Mesothelial cell of epicardium (in vitro differentiated cells): ENCODE results near the gene RHOU. TPM values are rescaled to one million over a fixed set of nuclear protein-coding genes. Genes with fewer than 3 reads are reported as not detected.

Experiments
- DNase-seq, 2 experiments: peaks; one replicate each; pipeline ENCODE4 v3.0.0; 2021; ENCODE audit warnings: low spot score in 2 of 2; ENCODE audit not compliant: unreplicated experiment in 2 of 2
- H3K27ac Mint-ChIP-seq: 2 replicates; pipeline ENCODE4 v1.8.0; 2021; ENCODE audit warnings: mixed read lengths
- H3K27me3 Mint-ChIP-seq: 2 replicates; pipeline ENCODE4 v1.8.0; 2021; ENCODE audit warnings: low read depth, mixed read lengths
- H3K36me3 Mint-ChIP-seq: 2 replicates; pipeline ENCODE4 v1.8.0; 2021; ENCODE audit warnings: mixed read lengths
- H3K4me1 Mint-ChIP-seq: 2 replicates; pipeline ENCODE4 v1.8.0; 2021; ENCODE audit warnings: mixed read lengths
- H3K4me3 Mint-ChIP-seq: 2 replicates; pipeline ENCODE4 v1.8.0; 2021; ENCODE audit warnings: mild to moderate bottlenecking, moderate library complexity, mixed read lengths
- H3K9me3 Mint-ChIP-seq: 2 replicates; pipeline ENCODE4 v1.8.0; 2021; ENCODE audit warnings: mixed read lengths
- total RNA-seq: library from RNA; stranded (reverse); gene quantifications from 3 replicates; pipeline ENCODE4 v1.2.1, GENCODE V29; 2021
- TF ChIP-seq, protein P1 (sequence below): fragments of 200-600 bp; sonication (generic); IDR thresholded peaks from one replicate; pipeline ENCODE4 v1.5.0; 2021; ENCODE audit warnings: antibody characterized with exemption; ENCODE audit not compliant: unreplicated experiment

RHOU gene
- total RNA-seq, 1 donor from 2014 or later = 39.8 TPM

DNA sequence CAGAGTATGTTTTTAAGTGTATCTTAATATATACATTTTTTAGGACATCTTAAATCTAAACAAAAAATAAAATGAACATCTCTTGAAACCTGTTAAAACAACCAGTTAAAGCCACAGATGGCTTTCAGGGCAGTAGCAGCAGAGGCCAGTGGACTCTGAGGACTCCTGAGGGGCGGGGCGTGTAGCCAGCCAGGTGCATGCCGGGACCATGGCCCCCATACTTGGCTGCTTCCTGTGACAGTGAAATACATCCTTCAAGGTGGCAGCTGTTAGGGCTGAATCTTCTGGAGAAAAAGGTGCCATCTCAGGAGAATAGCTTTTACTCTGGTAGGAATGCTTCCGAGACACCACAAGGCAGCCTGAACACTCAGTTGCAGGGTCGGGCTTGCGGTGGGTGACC lies 9.6 kb downstream of the RHOU start:
- no peak for DNase-seq
- Mint-ChIP-seq H3K4me3 (no peak overlapping the region), H3K27ac (no peak overlapping the region), H3K9me3 (no peaks in the 10 kb centered on the region), H3K27me3 (no peaks in the 10 kb centered on the region), H3K36me3 (peaks cover 37% of the 10 kb centered on the region), H3K4me1 (peaks cover 17% of the 10 kb centered on the region)
- TF ChIP-seq, protein P1, sequence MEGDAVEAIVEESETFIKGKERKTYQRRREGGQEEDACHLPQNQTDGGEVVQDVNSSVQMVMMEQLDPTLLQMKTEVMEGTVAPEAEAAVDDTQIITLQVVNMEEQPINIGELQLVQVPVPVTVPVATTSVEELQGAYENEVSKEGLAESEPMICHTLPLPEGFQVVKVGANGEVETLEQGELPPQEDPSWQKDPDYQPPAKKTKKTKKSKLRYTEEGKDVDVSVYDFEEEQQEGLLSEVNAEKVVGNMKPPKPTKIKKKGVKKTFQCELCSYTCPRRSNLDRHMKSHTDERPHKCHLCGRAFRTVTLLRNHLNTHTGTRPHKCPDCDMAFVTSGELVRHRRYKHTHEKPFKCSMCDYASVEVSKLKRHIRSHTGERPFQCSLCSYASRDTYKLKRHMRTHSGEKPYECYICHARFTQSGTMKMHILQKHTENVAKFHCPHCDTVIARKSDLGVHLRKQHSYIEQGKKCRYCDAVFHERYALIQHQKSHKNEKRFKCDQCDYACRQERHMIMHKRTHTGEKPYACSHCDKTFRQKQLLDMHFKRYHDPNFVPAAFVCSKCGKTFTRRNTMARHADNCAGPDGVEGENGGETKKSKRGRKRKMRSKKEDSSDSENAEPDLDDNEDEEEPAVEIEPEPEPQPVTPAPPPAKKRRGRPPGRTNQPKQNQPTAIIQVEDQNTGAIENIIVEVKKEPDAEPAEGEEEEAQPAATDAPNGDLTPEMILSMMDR = no peak

DNA sequence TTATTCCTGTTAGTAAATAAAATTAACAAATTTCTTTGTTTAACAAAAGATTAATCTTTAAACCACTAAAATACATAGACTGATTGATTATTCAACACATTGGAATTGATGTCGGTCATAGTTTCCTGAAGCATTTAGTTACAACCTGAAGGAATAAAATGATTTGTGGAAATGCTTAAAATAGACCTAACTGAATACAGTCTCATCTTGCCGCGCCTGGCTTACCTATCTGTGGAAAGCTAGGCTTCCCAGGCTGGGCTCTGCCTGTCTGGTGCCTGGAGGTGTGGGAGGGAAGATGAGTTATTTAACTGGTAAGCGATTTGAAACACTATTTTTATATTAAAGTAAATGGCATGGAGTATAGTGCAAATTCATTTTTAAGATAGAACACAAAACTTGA lies 10.2 kb downstream of the RHOU start:
- H3K27me3 Mint-ChIP-seq = no peaks in the 10 kb centered on the region
- TF ChIP-seq, protein P1 = no peak
- no peak overlapping the region for H3K4me3 Mint-ChIP-seq
- no peak for DNase-seq
- no peaks in the 10 kb centered on the region for H3K9me3 Mint-ChIP-seq
- H3K27ac Mint-ChIP-seq = no peak overlapping the region
- peaks cover 36% of the 10 kb centered on the region for H3K36me3 Mint-ChIP-seq
- H3K4me1 Mint-ChIP-seq = peaks cover 13% of the 10 kb centered on the region

DNA sequence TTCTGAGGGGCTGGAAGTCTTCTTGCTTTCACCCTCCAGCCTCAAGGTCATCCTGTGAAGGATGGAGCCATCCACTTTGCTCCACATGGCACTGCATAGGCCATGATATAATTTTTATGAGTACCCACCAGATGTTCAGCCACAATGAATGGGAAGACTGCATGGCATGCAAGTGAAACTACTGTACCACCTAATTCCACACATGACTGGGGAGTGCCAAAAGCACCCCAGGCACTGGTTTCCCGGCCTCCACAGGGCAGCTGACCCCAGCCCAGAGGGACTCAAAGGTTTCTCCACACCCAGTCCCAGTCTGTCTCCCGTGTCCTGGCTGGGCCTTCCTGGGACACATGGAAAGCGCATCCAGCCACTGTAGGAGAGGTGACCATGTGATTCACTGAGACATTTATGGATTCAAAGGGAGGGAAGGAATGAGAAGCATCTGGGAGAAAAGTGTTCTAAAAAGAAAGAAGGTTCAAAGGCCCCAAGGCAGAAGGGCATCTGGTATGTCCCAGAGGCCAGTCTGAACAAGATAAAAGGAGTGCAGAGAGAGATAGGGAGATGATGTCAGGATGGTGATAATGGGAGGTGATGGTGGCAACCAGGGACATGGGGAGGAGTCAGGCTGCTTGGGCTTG lies 12.1 kb downstream of the RHOU start:
- DNase-seq = no peak
- Mint-ChIP-seq H3K36me3 (peaks cover 29% of the 10 kb centered on the region), H3K4me1 (peaks cover 3% of the 10 kb centered on the region), H3K27me3 (no peaks in the 10 kb centered on the region), H3K4me3 (no peak overlapping the region), H3K9me3 (no peaks in the 10 kb centered on the region), H3K27ac (no peak overlapping the region)
- TF ChIP-seq, protein P1 = no peak

DNA sequence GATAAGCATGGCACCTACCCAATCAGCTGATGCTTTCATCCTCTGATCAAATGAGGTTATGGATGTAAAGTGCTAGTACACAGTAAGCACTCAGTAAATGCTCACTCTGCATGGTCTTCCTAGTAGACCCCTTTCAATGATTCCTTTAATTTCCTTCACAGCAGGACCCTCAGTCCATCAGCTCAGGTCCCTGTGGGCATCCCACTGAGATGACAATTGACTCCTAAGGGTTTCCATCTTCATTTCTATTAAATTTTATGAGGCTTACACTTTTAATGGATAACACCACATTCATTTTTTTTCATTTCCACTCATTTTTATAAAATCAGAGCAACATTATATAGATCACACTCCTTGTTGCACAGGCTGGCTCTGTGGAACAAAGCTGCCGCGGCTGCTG lies 12.8 kb downstream of the RHOU start:
- Mint-ChIP-seq H3K27ac (no peak overlapping the region), H3K27me3 (no peaks in the 10 kb centered on the region), H3K4me1 (peaks cover 3% of the 10 kb centered on the region), H3K4me3 (no peak overlapping the region), H3K9me3 (no peaks in the 10 kb centered on the region), H3K36me3 (peaks cover 24% of the 10 kb centered on the region)
- no peak for DNase-seq
- TF ChIP-seq, protein P1 = no peak

DNA sequence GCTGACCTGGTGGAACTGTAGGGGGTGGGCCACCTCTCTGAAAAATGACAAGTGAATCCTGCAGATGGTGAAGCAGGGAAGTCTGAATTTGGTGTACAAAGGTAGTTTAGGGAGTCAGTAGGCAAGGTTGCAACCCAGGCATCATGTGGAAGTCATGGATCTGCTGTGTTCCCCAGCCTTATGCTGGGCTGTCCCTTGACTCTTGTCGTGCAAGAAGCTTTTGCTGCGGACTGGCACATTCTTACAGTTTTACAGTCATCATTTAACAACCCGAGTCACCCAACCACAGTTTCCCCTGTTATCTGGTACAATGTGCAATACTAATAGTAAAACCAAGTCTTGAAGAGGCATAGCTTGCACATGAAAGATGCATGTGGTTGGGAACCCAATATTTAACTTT lies 13.2 kb downstream of the RHOU start:
- H3K4me3 Mint-ChIP-seq = no peak overlapping the region
- H3K27ac Mint-ChIP-seq = no peak overlapping the region
- TF ChIP-seq, protein P1 = no peak
- H3K36me3 Mint-ChIP-seq = peaks cover 20% of the 10 kb centered on the region
- H3K9me3 Mint-ChIP-seq = no peaks in the 10 kb centered on the region
- DNase-seq = no peak
- no peaks in the 10 kb centered on the region for H3K27me3 Mint-ChIP-seq
- H3K4me1 Mint-ChIP-seq = peaks cover 3% of the 10 kb centered on the region

DNA sequence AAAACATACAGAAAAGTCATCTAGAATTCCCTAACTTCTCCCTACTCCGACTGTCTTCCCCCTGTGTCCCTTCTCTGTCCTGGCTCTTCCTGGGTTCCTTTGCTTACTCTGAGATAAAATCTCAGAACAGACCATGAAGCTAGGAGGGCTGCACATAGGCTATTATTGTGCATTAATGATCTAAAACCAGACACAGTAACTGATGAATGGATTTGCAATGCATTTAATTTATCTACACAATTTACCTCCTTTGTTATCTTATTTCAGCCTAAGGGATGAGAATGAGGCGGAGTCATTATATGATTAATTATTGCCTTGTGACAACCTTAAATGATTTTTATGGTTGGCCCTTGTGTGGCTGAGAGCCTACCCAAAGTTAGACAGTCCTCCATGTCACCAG lies 14.5 kb downstream of the RHOU start:
- Mint-ChIP-seq H3K27me3 (no peaks in the 10 kb centered on the region), H3K4me3 (no peak overlapping the region), H3K9me3 (no peaks in the 10 kb centered on the region), H3K36me3 (peaks cover 10% of the 10 kb centered on the region), H3K27ac (no peak overlapping the region), H3K4me1 (peaks cover 16% of the 10 kb centered on the region)
- TF ChIP-seq, protein P1 = no peak
- DNase-seq = no peak
